Amniotic epithelial cell (primary cell): Measurements from ENCODE around the gene CHRNB4.

ENCODE experiments used
- DNase-seq: peaks from one replicate; pipeline ENCODE4 v3.0.0-alpha.2; 2010; ENCODE audit warnings: low read depth

The CHRNB4 gene

DNA sequence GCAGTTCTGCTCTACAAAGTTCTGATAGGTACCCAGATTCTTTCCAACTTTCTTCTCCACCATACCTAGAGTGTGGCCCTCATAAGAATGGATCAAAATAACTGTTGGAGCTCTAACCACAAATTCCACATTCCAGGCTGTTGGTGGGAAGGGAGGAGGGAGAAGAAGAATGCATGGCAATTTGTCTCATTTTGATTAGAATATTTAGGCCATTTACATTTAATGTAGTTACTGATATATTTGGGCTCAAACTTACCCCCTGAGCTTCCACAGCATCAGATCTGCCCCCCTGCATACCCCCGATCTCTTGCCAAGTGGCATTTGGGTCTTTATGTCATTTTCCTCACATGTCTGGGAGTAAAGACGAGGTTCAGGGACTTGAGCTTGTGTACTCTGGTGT lies 7.7 kb downstream of the CHRNB4 start:
- DNase-seq, result no peak

DNA sequence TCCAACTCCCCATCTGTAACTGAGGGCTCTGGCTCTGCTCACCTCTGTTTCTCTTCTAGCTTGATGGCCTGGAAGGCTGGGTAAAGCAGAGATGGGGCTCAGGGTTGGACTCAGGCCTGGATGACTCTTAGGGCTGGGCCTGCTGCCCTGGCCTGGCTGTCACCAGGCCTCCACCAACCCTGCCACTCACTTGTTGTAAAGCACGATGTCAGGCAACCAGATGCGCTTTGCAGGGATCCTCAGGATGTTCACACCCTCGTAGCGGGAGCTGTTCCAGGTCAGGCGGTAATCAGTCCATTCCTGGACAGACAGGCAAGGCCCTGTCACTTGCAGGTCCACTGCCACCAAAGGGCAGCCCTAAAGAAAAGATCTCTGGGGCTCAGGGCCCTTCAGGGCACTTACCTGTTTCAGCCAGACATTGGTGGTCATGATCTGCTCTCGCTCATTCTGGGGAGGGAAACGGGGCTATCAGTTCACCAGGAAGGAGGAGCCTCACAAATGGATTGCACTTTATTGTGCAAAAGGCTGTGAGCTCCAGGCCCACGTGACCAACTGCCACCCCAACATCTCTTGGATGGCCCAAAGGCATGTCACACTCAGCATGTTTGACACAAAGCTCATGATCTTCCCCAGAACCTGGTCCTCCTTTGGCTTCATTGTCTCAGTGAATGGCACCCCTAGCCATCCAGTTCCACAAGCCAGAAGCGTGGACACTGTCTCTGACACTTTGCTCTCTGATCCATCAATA lies 9.9 kb downstream of the CHRNB4 start:
- no peak for DNase-seq

DNA sequence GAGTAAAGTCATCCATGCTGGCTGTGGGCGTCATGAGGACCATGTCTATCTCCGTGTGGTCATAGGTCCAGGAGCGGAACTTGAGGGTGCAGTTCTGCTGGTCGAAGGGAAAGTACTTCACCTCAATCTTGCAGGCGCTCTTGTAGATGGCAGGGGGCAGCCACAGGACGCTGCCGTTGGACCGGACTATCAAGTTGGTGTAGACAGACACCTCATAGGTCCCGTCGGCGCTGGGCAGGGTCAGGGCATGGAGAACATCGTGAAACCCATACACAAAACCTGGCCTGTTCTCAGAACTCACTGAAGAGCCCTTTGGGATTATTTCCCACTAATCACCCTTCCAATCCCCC lies 11.3 kb downstream of the CHRNB4 start:
- no peak for DNase-seq

DNA sequence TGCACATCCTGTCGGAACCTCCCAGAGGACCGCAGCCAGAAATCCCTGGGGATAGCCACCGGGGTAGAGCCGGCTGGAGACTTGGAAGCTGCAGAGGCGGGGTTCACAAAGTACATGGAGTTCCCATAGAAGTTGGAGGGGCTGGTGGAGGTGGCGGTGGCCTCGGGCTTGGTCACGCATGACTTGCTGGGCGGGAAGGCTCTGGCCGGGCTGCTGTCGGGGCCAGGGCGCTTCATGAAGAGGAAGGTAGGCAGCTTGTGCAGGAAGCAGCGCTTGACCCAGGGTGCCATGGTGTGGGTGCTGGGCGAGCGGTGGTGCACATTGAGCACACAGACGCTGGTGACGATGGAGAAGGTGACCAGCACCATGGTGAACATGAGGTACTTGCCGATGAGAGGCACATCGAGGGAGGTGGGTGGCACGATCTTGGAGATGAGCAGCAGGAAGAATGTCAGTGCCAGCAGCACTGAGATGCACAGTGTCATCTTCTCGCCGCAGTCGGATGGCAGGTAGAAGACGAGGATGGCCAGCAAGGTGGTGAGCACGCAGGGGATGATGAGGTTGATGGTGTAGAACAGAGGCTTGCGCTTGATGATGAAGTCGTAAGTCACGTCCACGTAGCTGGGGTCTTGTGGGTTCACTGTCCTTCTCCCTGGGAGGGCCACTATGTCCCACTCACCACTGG lies 11.8 kb downstream of the CHRNB4 start:
- no peak for DNase-seq

DNA sequence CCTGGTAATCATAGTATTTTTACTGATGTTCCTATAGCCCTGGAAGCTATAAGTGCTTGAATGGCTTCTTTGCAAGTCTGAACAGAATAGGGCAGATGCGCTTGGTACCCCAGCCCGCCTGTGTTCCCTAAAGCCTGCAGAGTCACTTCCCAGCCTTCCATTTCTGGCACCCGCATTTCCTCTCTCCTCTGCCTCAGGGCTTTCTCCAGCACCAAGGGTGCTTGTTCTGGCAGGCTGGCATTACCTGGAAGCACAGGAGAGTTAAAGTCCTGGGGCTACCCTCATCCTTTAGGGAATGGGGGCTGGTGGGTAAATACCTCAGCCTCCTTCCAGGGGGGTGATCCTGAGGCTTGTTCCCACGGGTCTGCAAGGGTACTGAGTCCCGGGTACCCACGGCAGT lies 12.8 kb downstream of the CHRNB4 start:
- DNase-seq, result no peak

DNA sequence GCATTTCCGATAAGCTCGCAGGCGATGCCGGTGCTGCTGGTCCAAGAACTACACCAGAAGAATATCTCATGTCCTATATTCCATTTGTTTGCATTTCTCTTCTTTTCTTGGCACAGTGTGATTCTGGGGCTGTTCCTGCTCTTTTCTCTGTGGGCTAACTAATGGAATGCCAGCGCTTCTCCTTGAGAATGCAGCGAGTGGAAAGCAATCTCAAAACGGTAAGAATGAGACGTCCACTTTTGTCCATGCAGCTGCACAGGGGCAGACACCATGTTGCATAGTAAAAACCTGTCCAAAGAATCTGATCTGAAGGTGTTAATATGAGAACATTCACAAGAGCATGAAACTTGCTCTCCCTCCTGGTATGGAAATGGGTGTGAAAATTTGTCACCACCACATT lies 13.7 kb downstream of the CHRNB4 start:
- no peak for DNase-seq

DNA sequence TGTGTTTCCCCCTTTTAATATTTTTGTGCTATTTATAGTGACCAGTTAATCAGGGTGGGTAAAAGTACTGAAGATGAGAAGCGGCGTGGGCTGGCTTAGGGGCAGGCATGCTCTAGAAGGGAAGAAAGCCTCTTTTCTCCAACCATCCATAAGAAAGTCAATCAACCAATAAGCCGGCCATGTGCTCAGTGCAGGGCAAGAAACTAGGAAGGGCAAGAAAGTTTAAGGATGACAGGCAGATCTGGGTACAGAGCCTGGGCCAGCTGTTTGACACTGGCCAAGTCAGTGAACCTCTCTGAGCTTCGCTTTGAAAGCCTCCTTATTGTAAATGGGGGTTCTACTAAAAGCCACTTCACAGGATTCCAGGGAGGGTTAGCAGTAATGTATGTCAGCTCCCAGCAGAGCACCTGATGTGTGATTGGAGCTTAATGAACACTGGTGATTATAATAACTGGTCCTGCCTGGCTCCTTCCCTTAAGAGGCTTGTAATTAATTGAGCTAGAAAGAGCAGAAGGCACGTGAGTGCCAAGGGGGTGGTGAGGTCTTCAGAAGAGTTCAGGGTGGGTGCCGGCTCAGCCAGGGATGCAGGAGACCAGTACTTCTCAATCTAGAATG lies 14.5 kb downstream of the CHRNB4 start:
- DNase-seq, result no peak

DNA sequence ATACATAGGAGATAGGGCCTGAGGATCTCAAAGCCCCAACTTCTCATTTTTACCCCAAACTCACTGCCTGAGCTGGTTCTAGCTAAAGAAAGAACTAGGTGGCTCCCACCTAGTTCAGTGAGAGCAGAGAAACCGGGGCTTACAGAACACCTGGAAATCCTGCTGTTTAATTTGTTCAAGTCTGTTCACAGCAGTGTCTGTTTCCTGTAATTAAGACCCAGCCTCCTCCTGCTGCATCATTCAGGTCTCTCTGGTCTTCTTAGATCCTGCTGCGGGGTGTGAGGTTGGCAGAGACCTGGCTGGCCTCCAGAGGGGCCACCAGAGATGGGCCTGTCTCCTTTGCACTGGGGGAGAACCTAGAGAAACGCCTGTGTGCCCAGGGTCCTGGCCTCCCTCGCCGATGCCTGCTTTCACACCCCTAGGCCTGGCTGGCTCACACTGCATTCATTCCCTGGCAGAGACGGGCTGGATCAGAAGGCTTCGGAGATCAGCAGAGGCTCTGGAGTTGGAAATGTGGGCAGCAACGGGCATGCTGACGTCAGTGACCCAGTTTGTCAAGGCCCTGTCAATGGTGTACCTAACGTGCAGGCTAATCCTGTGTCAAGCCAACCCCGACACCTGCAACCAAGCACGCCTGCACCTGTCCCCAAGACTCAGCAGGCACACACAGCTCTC lies 15.3 kb downstream of the CHRNB4 start:
- DNase-seq, result no peak

DNA sequence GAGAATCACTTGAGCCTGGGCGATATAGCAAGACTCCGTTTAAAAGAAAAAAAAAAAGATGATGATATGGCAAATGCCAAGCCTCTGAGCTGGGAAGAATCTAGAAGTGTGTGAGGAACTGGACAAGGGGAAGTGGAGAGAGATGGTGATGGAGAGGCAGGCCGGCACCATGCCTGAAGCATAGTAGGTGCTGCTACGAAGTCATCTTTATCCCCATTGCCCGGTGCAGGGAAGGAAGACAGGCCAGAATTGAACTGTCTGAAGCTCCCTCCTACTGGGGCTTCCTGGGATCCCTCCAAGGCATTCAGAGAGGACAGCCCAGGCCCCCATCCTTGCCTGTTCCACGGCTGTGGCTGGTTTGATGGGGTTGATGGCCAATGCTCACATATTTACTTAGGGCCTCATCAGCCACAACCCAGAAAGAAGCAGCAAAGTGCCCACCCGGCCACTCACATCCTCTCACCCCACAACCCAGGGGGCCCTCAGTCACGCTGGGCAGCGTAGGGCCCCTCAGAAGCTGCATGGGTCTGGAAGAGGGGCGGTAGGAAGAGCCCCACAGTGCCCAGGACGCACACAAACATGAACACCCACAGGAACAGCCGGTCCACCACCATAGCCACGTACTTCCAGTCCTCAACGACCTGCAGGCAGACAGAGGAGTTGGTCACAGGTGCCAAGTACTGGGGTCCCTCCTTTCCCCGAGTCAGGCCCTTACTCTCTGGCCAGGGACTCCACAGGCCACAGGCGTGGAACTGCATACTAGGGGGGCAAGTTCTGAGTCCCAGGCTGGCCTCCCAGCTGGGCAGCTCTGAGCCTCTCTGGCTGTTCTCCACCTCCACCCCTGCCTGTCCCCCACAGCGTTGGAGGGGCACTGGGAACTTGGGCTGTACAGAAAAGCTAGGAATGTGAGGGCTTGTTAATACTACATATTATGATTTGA lies 16.1 kb downstream of the CHRNB4 start:
- no peak for DNase-seq

DNA sequence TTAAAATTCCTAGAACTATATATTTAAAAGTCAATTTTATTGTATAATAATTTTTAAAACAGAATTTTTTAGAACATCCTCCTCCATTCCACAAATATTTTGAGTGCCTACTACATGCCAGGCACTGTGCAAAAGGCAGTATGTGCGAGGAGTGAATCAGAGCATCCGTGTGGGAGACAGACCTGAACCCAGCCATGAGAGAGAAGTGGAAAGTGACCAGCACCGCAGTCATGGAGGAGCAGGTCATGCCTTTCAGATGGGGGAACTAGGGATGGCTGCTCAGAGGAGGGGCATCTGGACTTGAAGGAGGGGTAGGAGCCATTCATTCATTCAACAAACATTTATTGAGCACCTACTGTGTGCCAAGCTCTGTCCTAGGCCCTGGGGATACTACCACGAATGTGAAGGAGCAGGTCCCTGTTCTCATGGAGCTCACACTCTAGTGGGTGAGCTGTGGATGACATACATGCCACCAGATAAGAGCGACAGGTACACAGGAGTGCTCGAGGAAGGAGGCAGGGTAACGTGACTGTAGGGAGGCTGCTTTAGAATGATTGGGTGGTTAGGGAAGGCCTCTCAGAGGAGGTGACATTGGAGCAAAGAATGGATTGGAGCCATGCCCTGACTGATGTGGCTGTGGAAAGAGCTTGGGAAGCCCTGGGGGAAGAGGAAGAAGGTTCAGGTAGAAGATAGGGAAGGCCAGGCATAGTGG lies 17.1 kb downstream of the CHRNB4 start:
- DNase-seq, result no peak

DNA sequence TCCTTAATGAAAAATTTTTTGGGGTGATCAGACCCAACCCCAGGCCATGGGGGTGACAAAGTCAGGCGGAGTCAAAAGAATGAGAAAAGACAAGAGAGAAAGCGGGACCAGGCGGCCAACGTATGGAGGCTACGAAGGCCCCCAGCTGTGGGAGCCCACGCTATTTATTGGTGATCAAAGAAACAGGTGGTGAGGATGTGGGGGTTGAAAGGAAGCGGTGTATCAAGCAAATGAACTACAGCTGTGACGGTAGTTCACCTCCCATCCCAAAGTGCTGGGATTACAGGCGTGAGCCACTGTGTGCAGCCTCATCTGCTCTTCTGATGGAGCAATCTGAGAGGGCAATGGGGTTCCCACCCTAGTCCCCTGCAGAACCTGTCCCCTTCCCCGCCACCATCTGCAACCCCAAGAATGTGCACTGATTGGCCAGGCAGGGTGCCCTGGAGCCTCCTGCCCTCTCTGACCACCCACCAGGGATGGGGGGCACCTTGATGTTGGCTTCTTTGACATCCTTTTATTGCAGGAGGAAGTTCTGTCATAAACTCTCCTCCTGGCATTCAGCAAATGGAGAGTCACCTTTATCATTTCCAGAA lies 19.1 kb downstream of the CHRNB4 start:
- no peak for DNase-seq

DNA sequence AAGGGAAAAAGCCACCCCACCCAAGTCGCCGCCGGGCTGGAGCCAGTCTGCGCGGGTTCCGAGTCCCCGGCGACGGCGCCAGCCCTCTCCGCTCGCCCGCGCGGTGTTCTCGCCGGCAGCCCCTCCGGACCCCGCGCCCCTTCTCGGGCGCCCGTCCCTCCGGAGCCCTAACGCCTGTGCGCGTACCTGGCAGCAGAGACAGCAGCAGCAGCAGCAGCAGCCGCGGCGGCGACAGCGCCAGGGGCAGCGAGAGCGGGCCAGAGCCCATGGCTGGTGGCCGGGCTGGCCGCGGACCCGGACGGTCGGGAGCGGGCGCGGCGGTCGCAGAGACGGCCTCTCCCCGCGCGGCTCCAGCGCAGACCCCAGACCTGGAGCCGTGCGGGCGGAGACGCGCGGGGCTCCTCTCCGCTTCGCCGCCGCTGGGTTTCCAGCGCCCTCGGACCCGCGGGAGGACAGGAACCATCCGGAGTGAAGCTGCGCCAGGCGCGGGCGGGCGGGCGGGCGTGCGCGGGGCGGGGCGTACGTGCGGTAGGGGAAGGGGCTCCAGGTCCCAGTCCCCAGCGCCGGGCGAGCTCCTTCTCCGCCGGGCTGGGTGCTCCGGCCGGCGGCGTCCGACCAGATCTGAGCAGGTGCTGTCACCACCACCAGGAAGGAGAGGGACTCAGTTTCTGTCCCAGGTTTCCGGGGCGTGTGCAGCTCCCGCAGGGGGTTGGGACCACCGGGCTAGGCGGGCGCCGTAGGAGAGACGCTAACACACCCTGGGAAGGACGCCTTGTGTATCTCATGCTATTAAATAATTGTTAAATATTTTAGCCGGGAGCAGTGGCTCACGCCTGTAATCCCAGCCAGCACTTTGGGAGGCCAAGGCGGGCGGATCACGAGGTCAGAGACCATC lies 20.2 kb downstream of the CHRNB4 start, which contains the start of gene CHRNA3:
Gene CHRNA3, minus strand, starts transcription at position 470 of the 895 bp plus-strand sequence. Its CDS starts 202 bp downstream, at position 268.
- no peak for DNase-seq

DNA sequence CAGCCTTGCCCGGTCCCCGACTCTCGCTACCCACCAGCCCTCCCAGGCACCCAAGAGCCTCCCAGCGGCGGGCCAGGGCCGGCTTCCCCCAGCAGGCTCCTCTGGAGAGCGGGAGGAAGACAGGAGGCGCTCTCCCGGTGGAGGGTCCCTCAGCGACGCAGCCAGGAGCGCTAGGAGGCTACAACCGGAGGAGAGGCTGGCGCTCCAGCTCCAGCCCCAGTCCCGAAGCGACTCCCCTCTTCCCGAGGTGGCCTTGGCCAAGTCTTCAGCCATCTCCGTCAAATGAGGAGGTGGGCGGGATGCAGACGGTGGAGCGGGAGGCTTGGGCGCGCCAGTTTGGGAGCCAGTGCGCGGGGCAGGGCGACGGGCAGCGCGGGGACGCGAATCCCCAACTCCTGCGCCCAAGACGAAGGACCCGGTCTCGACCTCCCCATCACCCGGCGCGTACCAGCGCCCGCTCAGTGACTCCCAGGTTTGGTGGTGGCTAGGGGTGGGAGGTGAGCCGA lies 20.9 kb downstream of the CHRNB4 start:
- DNase-seq, result peak; percentile 2

DNA sequence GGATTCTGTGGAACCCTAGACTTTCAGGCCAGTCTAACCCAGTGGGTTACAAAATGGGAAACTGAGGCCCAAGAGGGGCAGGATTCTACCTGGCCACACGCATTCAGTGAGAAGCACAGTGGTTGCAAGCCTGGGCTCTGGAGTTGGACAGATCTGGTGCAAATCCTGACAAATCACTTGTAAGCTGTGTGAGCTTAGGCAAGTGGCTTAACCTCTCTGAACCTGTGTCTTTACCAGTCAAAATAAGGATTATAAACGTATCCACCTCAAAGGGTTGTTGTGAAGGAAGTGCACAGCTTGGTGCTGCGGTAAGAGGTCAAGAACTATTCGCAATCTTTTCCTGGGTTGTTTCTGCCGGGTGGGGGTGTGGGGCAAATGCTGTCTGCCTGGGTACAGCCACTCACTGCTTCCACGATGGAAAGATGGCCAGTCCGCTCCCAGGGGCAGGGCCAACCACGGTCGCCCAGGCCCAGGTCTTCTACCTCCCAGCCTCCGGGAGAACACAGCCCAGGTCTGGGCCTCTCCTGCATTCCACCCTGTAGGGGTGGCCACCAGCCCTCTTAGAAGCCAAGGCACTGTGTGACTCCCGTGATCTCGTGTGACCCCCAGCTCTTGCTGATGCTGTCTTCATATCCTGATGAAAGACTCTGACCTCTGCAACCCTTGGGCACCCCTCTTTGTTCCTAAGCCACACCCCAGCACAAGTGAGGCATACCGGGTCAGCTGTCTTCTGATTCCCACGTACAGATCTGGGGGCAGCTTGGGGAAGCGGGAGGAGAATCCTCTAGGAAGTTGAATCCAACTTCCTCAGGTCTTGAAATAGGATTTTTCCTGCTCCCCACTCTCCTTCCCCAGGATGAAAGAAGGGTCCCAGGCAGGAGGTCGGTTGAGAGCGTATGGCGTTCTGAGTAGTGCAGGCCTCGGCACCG lies 21.7 kb downstream of the CHRNB4 start:
- peak; percentile 80 for DNase-seq

DNA sequence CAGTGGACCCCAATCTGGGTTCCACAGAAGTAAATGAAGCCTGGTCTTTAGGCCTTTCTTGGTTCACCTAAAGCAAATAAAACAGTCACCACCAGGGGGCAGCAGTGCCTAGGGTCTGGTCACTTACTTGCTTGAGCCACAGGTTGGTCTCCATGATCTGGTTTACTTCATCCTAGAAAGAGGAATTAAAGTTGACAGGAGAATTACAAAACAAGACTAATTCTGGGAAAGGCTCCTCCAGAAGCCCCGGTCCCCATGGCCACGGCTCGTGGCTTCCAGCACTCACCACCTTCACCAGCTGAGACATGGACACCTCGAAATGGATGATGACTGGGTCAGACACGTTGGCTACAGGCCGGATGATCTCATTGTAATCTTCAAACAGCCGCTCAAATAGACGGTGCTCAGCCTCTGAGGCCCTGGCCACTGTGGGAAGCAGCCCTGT lies 22.5 kb downstream of the CHRNB4 start:
- DNase-seq, result peak; percentile 98

DNA sequence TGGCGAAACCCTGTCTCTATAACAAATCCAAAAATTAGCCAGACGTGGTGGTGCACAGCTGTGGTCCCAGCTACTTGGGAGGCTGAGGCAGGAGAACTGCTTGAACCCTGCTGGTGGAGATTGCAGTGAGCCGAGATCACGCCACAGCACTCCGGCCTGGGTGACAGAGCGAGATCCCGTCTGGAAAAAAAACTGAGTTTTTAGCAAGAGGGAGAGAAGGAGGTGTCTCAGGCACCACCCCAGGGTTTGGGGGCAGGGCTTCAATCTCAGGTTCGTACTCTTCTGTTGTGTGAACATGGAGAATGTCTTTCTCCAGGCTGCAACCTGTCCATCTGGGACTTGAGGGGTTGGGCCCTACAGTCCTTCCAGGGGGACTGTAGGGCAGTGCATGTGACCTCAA lies 22.9 kb downstream of the CHRNB4 start:
- no peak for DNase-seq

DNA sequence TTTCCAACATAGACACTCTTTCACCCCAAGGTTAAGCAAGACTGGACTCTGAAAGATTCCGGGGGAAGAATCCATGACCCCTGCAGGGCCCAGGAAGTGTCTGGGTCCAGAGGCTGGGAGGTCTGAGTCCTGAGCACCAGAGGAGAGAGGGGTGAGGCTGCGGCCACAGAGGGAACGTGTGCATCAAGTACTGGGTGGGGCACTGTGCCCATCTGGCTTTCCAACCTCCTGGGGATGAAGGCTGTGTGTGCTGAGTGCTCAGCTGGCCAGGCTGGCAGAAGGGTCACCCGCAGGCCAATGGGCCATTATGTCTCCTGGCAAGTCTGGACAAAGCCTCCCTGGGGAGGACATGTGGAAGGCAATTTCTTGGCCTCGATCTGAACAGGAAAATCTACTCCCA lies 23.5 kb downstream of the CHRNB4 start:
- DNase-seq, result no peak

DNA sequence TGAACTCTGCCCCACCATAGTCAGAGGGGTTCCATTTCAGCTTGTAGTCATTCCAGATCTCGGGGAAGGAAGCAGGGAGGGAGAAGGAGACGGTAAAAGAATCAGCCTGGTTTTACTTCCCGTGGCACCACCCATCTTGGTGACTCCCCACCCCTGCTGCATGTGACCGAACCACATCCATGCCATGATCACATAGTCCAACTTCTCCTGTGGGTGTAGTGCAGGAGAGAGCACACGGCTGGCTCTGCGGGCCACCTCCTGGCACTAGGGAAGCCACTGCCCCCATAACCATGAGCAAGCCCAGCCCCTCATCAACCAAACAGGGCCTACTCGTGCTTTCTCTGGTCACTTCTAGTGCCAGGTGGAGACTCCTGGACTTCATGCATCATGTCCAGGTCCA lies 23.9 kb downstream of the CHRNB4 start:
- no peak for DNase-seq
